IPS DF 6.9 (cell line): Measurements from ENCODE around the gene IL12RB1.

Experiments
- DNase-seq: peaks from one replicate; pipeline ENCODE4 v3.0.0-alpha.2; 2013; ENCODE audit warnings: low read depth, low spot score
- H3K27ac ChIP-seq: one replicate; pipeline ENCODE4 v1.5.1; 2013; ENCODE audit warnings: low read length, control low read depth
- H3K27me3 ChIP-seq: 2 replicates; pipeline ENCODE4 v1.6.1; 2013; ENCODE audit warnings: mild to moderate bottlenecking, low read length; ENCODE audit not compliant: control insufficient read depth, insufficient read depth
- H3K36me3 ChIP-seq: 2 replicates; pipeline ENCODE4 v1.6.1; 2013; ENCODE audit warnings: low read length; ENCODE audit not compliant: control insufficient read depth, insufficient read depth
- H3K4me1 ChIP-seq: 2 replicates; pipeline ENCODE4 v1.6.1; 2013; ENCODE audit warnings: low read length; ENCODE audit not compliant: control insufficient read depth, insufficient read depth
- H3K4me3 ChIP-seq: 2 replicates; pipeline ENCODE4 v1.5.1; 2013; ENCODE audit warnings: mild to moderate bottlenecking, low read length
- H3K9me3 ChIP-seq: 2 replicates; pipeline ENCODE4 v1.6.1; 2013; ENCODE audit warnings: low read length, inconsistent platforms; ENCODE audit not compliant: control insufficient read depth, insufficient read depth
- WGBS: extraction: QIAGEN DNeasy Blood & Tissue Kit; methylation state at CpG from one replicate; pipeline ENCODE4 v1.1.7; 2013; ENCODE audit warnings: mixed read lengths, missing lambda C conversion rate; ENCODE audit not compliant: insufficient read length, insufficient coverage; 5-methylcytosine and 5-hydroxymethylcytosine counted together

Gene IL12RB1

GRCh38 chr19:18122424-18122823, 35.7 kb upstream of the IL12RB1 start:
- no peak for DNase-seq
- Histone ChIP-seq H3K9me3 (no peaks in the 10 kb centered on the region), H3K27me3 (no peaks in the 10 kb centered on the region), H3K36me3 (peaks cover 8% of the 10 kb centered on the region; the same call in 1 of the 2 replicates), H3K27ac (no peak overlapping the region), H3K4me1 (peaks cover 1% of the 10 kb centered on the region; the same call in 1 of the 2 replicates), H3K4me3 (no peak overlapping the region)
- WGBS, result no CpG with 5 or more reads among the region's 7 CpGs

DNA sequence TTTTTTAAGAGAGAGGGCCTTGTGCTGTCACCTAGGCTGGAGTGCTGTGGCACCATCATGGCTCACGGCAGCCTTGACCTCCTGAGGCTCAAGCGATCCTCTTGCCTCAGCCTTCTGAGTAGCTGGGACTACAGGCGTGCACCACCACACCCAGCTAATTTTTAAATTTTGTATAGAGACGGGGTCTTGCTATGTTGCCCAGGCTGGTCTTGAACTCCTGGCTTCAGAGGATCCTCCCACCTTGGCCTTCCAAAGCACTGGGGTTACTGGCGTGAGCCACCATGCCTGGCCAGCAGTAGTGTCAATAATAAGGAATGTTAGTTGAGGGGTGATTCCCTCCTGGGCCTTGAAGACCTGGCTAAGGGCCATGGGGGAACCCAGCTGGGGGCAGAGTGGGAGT, 34.4 kb upstream of the IL12RB1 start:
- Histone ChIP-seq H3K4me3 (no peak overlapping the region), H3K4me1 (peaks cover 1% of the 10 kb centered on the region; the same call in 1 of the 2 replicates), H3K27me3 (no peaks in the 10 kb centered on the region), H3K36me3 (peaks cover 8% of the 10 kb centered on the region; the same call in 1 of the 2 replicates), H3K9me3 (no peaks in the 10 kb centered on the region), H3K27ac (no peak overlapping the region)
- WGBS, result no CpG with 5 or more reads among the region's 5 CpGs
- no peak for DNase-seq

DNA sequence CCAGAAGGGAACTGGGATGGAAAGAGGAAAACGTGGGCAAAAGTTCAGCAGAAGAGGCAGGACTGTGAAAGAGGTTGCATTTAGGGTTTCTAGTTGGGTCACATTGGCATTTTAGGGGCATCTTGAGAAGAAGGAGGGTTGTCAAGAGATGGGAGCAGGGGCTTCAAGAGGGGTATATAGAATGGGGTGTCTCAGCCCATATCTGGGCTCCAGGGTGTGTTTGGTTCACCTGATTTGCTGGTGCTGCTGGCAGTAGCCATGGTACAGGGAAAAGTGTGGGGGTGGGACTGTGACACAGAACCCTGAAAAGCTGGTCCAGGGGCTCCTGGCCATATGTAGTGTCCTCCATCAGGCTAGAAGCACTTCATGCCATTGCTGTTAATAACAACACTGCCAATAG, 33.4 kb upstream of the IL12RB1 start:
- Histone ChIP-seq H3K27ac (no peak overlapping the region), H3K4me3 (no peak overlapping the region), H3K36me3 (peaks cover 8% of the 10 kb centered on the region; the same call in 1 of the 2 replicates), H3K9me3 (no peaks in the 10 kb centered on the region), H3K4me1 (peaks cover 1% of the 10 kb centered on the region; the same call in 1 of the 2 replicates), H3K27me3 (no peaks in the 10 kb centered on the region)
- DNase-seq, result no peak
- WGBS, result no CpG with 5 or more reads among the region's 1 CpG

DNA sequence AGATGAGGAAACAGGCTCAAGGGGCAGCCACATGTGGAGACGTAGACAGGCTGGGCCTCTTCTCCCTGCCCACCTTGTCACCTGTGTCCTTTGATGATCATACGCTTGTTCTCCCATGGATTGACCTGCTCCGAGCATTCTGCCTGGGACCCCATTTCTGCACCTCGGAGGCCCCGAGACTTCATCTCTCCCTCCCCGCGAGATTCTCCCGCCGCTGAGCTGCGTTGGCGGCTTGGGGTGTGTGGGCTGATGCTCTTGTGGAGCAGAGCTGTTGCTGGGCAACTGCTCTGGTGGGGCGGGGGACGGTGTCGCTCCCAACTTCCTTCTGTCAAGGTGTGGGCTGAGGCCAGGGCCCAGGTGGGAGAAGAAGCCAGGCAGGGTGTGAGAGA, 33.0 kb upstream of the IL12RB1 start:
- Histone ChIP-seq H3K27me3 (no peaks in the 10 kb centered on the region), H3K9me3 (no peaks in the 10 kb centered on the region), H3K36me3 (peaks cover 8% of the 10 kb centered on the region; the same call in 1 of the 2 replicates), H3K27ac (no peak overlapping the region), H3K4me3 (no peak overlapping the region), H3K4me1 (peaks cover 1% of the 10 kb centered on the region; the same call in 1 of the 2 replicates)
- no CpG with 5 or more reads among the region's 14 CpGs for WGBS
- DNase-seq, result no peak

GRCh38 chr19:18119013-18119716, 32.4 kb upstream of the IL12RB1 start:
- no peaks in the 10 kb centered on the region for H3K9me3 ChIP-seq

DNA sequence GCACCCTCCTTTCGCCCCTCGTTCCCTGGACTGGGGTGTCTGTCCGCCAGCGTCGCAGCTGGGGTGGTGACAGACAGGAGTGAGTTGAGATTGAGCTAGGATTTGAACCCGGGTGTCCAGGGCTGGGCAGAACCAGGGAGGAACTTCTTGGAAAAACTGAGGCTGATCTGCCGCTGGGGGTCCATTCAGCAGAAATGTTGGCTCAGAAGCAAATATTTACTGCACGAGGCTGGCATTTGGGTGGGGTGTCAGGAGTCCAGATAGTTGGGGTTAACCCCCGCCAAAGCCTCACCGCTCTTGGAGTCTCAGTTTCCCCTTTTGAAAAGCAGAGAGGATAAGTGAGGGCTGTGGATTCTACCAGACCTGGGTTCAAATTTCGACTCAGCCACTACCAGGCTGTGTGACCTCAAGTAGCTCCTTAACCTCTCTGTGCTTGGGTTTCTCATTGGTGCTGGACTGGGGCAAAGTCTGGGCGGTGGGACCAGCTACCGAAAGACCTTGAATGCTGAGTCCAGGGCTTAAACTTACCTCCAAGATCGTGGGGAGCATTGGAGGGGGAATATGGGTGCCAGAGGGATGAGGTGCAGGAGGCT, 31.8 kb upstream of the IL12RB1 start:
- no CpG with 5 or more reads among the region's 14 CpGs for WGBS
- no peak for DNase-seq
- H3K9me3 ChIP-seq, result no peaks in the 10 kb centered on the region
- peak overlapping the region; percentile 61; the same call in 1 of the 2 replicates for H3K4me3 ChIP-seq
- peaks cover 1% of the 10 kb centered on the region; the same call in 1 of the 2 replicates for H3K4me1 ChIP-seq
- H3K27ac ChIP-seq, result no peak overlapping the region
- no peaks in the 10 kb centered on the region; the same call in 1 of the 2 replicates for H3K36me3 ChIP-seq
- H3K27me3 ChIP-seq, result no peaks in the 10 kb centered on the region

More at GRCh38 chr19:18119013-18119716, 32.4 kb upstream of the IL12RB1 start:
- DNase-seq, result no peak
- Histone ChIP-seq H3K4me3 (no peak overlapping the region), H3K4me1 (peaks cover 1% of the 10 kb centered on the region; the same call in 1 of the 2 replicates), H3K27me3 (no peaks in the 10 kb centered on the region), H3K27ac (no peak overlapping the region), H3K36me3 (peaks cover 6% of the 10 kb centered on the region; the same call in 1 of the 2 replicates)
- no CpG with 5 or more reads among the region's 13 CpGs for WGBS

GRCh38 chr19:18117692-18118378, 31.1 kb upstream of the IL12RB1 start:
- Histone ChIP-seq H3K9me3 (no peaks in the 10 kb centered on the region), H3K4me3 (peak overlapping the region; percentile 61; the same call in 1 of the 2 replicates), H3K27me3 (no peaks in the 10 kb centered on the region), H3K36me3 (no peaks in the 10 kb centered on the region; the same call in 1 of the 2 replicates), H3K27ac (no peak overlapping the region), H3K4me1 (peaks cover 1% of the 10 kb centered on the region; the same call in 1 of the 2 replicates)
- no CpG with 5 or more reads among the region's 86 CpGs for WGBS
- no peak for DNase-seq

DNA sequence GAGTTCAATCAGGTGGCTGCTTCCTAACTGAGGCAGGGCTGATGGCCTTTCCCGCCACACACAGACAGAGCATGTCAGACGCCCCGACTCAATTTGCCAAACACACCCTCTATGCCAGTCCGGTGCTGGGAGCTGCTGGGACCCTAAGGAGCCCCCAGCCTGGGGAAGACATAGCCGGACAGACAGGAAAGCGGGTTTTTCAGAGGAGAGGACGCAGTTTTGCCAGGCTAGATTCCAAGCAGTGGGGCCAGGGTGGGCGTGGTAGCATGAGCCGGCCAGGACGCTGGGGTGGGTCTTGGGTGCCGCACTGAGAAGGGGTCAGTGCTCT, 30.6 kb upstream of the IL12RB1 start:
- Histone ChIP-seq H3K4me1 (peaks cover 1% of the 10 kb centered on the region; the same call in 1 of the 2 replicates), H3K27me3 (no peaks in the 10 kb centered on the region), H3K27ac (no peak overlapping the region), H3K9me3 (no peaks in the 10 kb centered on the region), H3K4me3 (no peak overlapping the region), H3K36me3 (no peaks in the 10 kb centered on the region; the same call in 1 of the 2 replicates)
- no CpG with 5 or more reads among the region's 11 CpGs for WGBS
- DNase-seq, result no peak

GRCh38 chr19:18114483-18114882, 27.7 kb upstream of the IL12RB1 start:
- no peaks in the 10 kb centered on the region for H3K9me3 ChIP-seq
- H3K36me3 ChIP-seq, result no peaks in the 10 kb centered on the region
- no peak for DNase-seq
- H3K27ac ChIP-seq, result no peak overlapping the region
- H3K4me1 ChIP-seq, result peaks cover 5% of the 10 kb centered on the region
- no CpG with 5 or more reads among the region's 4 CpGs for WGBS
- H3K27me3 ChIP-seq, result no peaks in the 10 kb centered on the region
- no peak overlapping the region for H3K4me3 ChIP-seq

DNA sequence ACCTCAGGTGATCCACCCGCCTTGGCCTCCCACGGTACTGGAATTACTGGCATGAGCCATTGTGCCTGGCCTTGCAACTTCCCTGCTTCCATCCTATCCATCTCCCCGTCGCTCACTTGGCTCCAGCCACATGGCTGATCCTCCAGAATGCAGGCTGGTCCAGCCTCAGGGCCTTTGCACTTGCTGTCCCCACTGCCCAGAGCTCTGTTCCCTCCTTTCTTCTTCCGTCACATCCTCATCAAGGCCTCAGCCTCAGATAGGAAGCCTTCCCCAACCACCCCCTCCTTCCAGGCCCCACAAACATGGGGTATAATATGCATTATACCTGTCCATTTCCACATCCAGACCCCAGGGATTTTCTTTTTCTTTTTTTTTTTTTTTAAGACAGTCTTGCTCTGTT, 27.1 kb upstream of the IL12RB1 start:
- Histone ChIP-seq H3K27me3 (no peaks in the 10 kb centered on the region), H3K4me1 (peaks cover 5% of the 10 kb centered on the region), H3K4me3 (no peak overlapping the region), H3K9me3 (no peaks in the 10 kb centered on the region), H3K36me3 (no peaks in the 10 kb centered on the region), H3K27ac (no peak overlapping the region)
- no CpG with 5 or more reads among the region's 5 CpGs for WGBS
- DNase-seq, result no peak
